CD4-positive, alpha-beta T cell treated with Interleukin-15 for 4 hours (primary cell): ENCODE data around the gene STING1.
"Not testable (repeated sequence)": the region's sequence is repeated elsewhere in the genome, so short reads cannot be mapped to it uniquely, and the experiment has no call there.

Experiments used
- DNase-seq: peaks from one replicate; pipeline ENCODE4 v3.0.0-alpha.2; 2020; ENCODE audit warnings: low spot score

Gene STING1

GRCh38 chr5:139482050-139482889 is at the start of gene STING1:
Gene STING1 (minus strand): TSS chr5:139482758. CDS start chr5:139481704, 1,054 bp downstream.
- peak; percentile 79 for DNase-seq

- no peak for DNase-seq
These were observed 49.2 kb upstream of the STING1 start for GRCh38 chr5:139531772-139532169.

GRCh38 chr5:139530079-139530478 is 47.5 kb upstream of the STING1 start:
- DNase-seq = not testable (repeated sequence)

- DNase-seq = not testable (repeated sequence)
These were observed 46.1 kb upstream of the STING1 start for GRCh38 chr5:139528695-139529094.

GRCh38 chr5:139527896-139528467 is 45.4 kb upstream of the STING1 start:
- DNase-seq = not testable (repeated sequence)

- not testable (repeated sequence) for DNase-seq
These were observed 44.5 kb upstream of the STING1 start for GRCh38 chr5:139527090-139527470.

- DNase-seq = not testable (repeated sequence)
These were observed 43.9 kb upstream of the STING1 start for GRCh38 chr5:139526309-139527089.

- DNase-seq = not testable (repeated sequence)
These were observed 43.2 kb upstream of the STING1 start for GRCh38 chr5:139525586-139526308.

- no peak for DNase-seq
These were observed 42.5 kb upstream of the STING1 start for GRCh38 chr5:139524940-139525585.

- no peak for DNase-seq
These were observed 41.9 kb upstream of the STING1 start for GRCh38 chr5:139524446-139524845.

- no peak for DNase-seq
These were observed 41.3 kb upstream of the STING1 start for GRCh38 chr5:139523635-139524445.

- DNase-seq = peak; percentile 90
These were observed 35.4 kb upstream of the STING1 start for GRCh38 chr5:139517683-139518564.

- DNase-seq = no peak
These were observed 31.9 kb upstream of the STING1 start for GRCh38 chr5:139514486-139514856.

GRCh38 chr5:139513852-139514485 is 31.4 kb upstream of the STING1 start:
- no peak for DNase-seq

- DNase-seq = peak; percentile 82
These were observed 30.9 kb upstream of the STING1 start for GRCh38 chr5:139513434-139513833.

- DNase-seq = no peak
These were observed 30.3 kb upstream of the STING1 start for GRCh38 chr5:139512786-139513390.

- not testable (repeated sequence) for DNase-seq
These were observed 22.2 kb upstream of the STING1 start for GRCh38 chr5:139504722-139505121.

GRCh38 chr5:139503879-139504278 is 21.3 kb upstream of the STING1 start:
- not testable (repeated sequence) for DNase-seq
